Measurements from ENCODE around the gene CD59.

CD59 gene

DNA sequence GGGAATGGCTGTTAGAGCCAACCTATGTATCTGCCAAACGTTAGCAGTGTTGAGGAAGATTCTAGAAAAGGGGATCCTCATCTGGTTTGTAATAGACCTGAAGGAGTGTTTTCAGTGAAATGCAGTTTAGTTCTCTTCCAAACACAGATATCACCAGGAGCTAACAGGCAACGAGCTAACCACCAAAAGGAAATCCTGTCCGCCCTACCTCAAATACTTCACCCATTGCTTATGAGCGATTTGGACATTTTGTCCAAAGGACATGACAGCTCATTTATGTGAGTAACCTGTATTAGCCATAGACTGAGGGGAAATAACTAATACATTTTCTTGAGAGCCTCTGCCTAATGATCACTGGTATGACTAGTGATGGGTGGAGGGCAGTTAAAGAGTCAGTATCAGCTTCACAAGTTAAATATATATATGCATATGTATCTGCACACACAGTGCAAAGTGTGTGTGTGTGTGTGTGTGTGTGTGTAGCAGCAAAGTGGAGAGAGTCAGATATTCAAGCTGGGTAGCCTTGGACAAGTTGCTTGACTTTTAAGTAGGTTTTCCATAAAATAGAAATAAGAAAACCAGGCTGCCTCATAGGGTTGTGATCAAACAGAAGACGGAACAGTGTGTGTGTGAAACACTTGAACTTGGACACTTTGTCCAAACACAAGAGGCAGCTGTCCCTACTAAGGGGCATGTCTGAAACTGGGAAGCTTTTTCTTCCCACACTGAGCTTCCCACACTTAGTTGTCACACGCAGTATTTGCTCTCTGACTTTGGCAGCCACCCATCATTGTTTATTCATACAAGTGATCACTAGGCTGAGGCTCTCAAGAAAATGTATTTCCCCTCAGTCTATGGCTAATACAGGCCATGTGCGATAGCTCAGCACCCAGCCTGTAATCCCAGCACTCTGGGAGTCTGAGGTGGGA, 34.7 kb downstream of the CD59 start:
- peak overlapping the region; percentile 75 for H3K4me3 Mint-ChIP-seq
- DNase-seq = no peak
- H3K27ac Mint-ChIP-seq = peak overlapping the region; percentile 62
- peaks cover 10% of the 10 kb centered on the region for H3K27me3 Mint-ChIP-seq (ENCODE audit: low read depth, poor library complexity)
- TF ChIP-seq, protein P1, sequence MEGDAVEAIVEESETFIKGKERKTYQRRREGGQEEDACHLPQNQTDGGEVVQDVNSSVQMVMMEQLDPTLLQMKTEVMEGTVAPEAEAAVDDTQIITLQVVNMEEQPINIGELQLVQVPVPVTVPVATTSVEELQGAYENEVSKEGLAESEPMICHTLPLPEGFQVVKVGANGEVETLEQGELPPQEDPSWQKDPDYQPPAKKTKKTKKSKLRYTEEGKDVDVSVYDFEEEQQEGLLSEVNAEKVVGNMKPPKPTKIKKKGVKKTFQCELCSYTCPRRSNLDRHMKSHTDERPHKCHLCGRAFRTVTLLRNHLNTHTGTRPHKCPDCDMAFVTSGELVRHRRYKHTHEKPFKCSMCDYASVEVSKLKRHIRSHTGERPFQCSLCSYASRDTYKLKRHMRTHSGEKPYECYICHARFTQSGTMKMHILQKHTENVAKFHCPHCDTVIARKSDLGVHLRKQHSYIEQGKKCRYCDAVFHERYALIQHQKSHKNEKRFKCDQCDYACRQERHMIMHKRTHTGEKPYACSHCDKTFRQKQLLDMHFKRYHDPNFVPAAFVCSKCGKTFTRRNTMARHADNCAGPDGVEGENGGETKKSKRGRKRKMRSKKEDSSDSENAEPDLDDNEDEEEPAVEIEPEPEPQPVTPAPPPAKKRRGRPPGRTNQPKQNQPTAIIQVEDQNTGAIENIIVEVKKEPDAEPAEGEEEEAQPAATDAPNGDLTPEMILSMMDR (IDR thresholded peaks at IDR 0.05) = no peak
- H3K36me3 Mint-ChIP-seq (ENCODE audit: low read depth) = peaks cover 3% of the 10 kb centered on the region
- H3K4me1 Mint-ChIP-seq = peaks cover 28% of the 10 kb centered on the region
- no peaks in the 10 kb centered on the region for H3K9me3 Mint-ChIP-seq

DNA sequence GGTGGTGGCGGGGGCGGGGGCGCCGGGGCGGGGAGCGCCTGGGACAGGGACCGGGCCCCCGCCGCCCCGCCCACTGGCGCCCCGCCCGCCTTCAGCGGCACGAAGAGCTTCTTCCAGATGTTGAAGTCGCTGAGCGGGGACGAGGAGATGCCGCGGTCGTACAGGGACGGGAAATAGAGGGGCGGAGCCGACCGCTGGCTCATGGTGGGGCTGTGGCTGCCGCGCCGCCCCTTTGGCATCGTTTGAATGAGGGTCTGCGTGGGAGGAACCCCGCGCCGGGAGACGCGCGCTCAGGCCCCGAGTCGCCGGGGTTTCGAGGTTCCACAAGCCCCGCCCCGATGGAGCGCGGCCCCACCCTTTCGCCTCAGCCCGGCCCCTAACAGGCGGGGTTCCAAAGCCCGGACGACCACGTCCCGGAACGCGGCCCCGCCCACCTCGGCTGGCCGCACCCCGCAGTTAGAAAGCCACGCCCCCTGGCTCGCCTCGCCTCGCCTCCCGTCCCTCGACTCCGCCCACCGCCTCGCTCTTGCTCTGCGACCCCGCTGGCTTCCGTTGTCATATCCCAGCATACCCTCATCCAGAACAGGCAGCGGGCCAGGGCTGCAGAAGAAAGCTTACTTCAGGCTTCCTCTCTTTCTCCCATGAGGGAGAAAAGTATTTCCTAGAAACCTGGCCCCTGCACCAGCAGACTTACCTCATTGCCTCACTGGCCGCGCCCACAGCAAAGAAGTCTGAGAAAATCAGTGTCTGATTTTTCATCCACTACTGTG, 35.5 kb downstream of the CD59 start, which contains the start of gene C11orf91:
TSS of gene C11orf91 (minus strand) at position 325 of the 770 bp plus-strand sequence. CDS start at position 239, 86 bp downstream.
- no peaks in the 10 kb centered on the region for H3K36me3 Mint-ChIP-seq (ENCODE audit: low read depth)
- H3K4me3 Mint-ChIP-seq = peak within 1 kb of the TSS; percentile 81
- peaks cover 28% of the 10 kb centered on the region for H3K4me1 Mint-ChIP-seq
- peak within 1 kb of the TSS; percentile 62 for H3K27ac Mint-ChIP-seq
- DNase-seq = peak; percentile 100
- TF ChIP-seq, protein P1 (IDR thresholded peaks at IDR 0.05) = no peak
- peaks cover 10% of the 10 kb centered on the region for H3K27me3 Mint-ChIP-seq (ENCODE audit: low read depth, poor library complexity)
- H3K9me3 Mint-ChIP-seq = no peaks in the 10 kb centered on the region

DNA sequence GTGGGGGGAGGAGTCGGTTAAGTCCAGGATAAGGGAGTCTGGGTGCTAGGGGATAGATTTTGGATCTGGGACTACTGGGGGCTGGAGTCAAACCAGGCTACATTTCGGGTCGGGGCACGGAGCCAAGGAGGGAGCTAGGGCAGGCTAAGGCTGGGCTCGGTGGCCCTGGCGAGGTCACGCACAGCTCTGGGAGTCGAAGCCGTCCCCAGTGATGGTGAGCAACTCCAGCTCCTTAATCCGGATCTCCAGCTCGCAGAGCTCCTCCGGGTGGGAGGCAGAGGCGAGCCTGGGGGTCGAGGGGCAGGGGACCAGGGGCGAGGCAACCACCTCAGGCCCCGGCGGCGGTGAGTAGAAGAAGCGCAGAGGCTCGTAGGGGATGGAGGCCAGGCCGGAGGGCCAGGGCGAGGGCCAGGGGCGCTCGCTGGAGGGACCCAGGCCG, 36.1 kb downstream of the CD59 start:
- Mint-ChIP-seq H3K4me3 (peak overlapping the region; percentile 81), H3K27ac (no peak overlapping the region), H3K36me3 (ENCODE audit: low read depth) (no peaks in the 10 kb centered on the region), H3K27me3 (ENCODE audit: low read depth, poor library complexity) (peaks cover 13% of the 10 kb centered on the region), H3K4me1 (peaks cover 28% of the 10 kb centered on the region), H3K9me3 (no peaks in the 10 kb centered on the region)
- DNase-seq = no peak
- TF ChIP-seq, protein P1 (IDR thresholded peaks at IDR 0.05) = no peak

DNA sequence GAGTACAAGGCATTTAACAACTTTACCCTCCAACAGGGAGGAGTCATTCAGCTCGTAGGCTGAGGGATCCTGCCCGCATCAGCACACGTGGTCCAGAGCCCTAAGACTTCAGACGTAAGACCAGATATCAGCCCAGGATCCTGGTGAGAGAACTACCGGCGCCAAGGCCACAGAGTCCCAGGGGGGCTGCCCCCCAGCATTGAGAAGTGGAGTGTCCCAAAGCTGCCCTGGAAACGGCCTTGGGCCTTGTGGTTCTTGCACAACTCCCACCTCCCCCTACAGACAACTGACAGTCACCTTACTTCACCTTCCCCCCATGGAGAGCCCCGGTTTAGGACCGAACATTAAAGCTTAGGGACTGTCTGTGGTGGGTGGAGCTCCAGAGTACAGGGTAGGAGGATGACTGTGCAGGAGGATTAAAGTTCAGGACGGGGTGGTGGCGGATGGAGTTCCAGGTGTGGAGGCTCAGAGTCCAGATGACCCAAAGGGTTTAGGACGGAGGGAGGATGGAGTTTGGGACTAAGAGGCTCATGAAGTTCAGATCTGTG, 36.6 kb downstream of the CD59 start:
- Mint-ChIP-seq H3K4me1 (peaks cover 28% of the 10 kb centered on the region), H3K9me3 (no peaks in the 10 kb centered on the region), H3K27ac (no peak overlapping the region), H3K27me3 (ENCODE audit: low read depth, poor library complexity) (peaks cover 13% of the 10 kb centered on the region), H3K36me3 (ENCODE audit: low read depth) (no peaks in the 10 kb centered on the region), H3K4me3 (peak overlapping the region; percentile 81)
- DNase-seq = no peak
- TF ChIP-seq, protein P1 (IDR thresholded peaks at IDR 0.05) = no peak

DNA sequence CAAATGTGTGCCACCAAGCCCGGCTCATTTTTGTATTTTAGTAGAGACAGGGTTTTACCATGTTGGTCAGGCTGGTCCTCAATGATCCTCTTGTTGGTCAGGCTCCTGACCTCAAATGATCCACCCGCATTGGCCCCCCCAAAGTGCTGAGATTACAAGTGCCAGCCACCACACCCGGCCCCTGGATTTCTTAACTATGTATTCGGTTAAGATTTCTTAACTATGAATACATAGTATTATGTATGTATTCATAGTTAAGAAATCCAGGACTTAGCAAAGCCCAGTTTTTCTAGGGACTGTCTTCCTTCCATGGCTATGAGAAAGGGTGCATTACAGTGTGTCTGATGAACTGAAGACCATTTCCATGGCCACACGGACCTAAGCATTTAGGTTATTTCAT, 37.3 kb downstream of the CD59 start:
- TF ChIP-seq, protein P1 (IDR thresholded peaks at IDR 0.05) = no peak

More for the DNA sequence above, 37.3 kb downstream of the CD59 start:
- Mint-ChIP-seq H3K4me1 (peaks cover 28% of the 10 kb centered on the region), H3K36me3 (ENCODE audit: low read depth) (no peaks in the 10 kb centered on the region), H3K9me3 (no peaks in the 10 kb centered on the region), H3K4me3 (no peak overlapping the region), H3K27me3 (ENCODE audit: low read depth, poor library complexity) (peaks cover 13% of the 10 kb centered on the region), H3K27ac (no peak overlapping the region)
- DNase-seq = no peak
